Activated T-helper 17 cell treated with anti-CD3 and anti-CD28 coated beads, Interleukin-2, amount 50 U/mL, for 72 hours (primary cell): Measurements from ENCODE around the gene FREM1. TPM values are rescaled to one million over a fixed set of nuclear protein-coding genes. Genes with fewer than 3 reads are reported as not detected.

Experiments
- ATAC-seq: fragments of 150-1000 bp; cut with Tn5 transposase; replicated peaks from 2 replicates; pipeline ENCODE4 v1.10.0; 2021; ENCODE audit warnings: mild to moderate bottlenecking, moderate library complexity
- H3K27ac Mint-ChIP-seq: one replicate; pipeline ENCODE4 v1.8.0; 2022; ENCODE audit warnings: mixed read lengths
- H3K27me3 Mint-ChIP-seq: one replicate; pipeline ENCODE4 v1.8.0; 2022; ENCODE audit warnings: mixed read lengths
- H3K36me3 Mint-ChIP-seq: one replicate; pipeline ENCODE4 v1.8.0; 2022; ENCODE audit warnings: low read depth, mild to moderate bottlenecking, mixed read lengths
- H3K4me1 Mint-ChIP-seq: one replicate; pipeline ENCODE4 v1.8.0; 2022; ENCODE audit warnings: mixed read lengths
- H3K4me3 Mint-ChIP-seq: one replicate; pipeline ENCODE4 v1.8.0; 2022; ENCODE audit warnings: mild to moderate bottlenecking, mixed read lengths
- H3K9me3 Mint-ChIP-seq: one replicate; pipeline ENCODE4 v1.8.0; 2022; ENCODE audit warnings: mixed read lengths
- total RNA-seq, 2 donors: library from RNA; stranded (reverse); gene quantifications; one replicate each; pipeline ENCODE4 v1.2.3, GENCODE V29; 2022

The FREM1 gene
- total RNA-seq: under 1 TPM in 1 of 2 donors, not detected in 1; 0.45 TPM

GRCh38 chr9:14909961-14910805 is at the start of gene FREM1:
Gene FREM1 (minus strand): TSS chr9:14910428. CDS start chr9:14868977, 41,451 bp downstream.
- H3K9me3 Mint-ChIP-seq: no peaks in the 10 kb centered on the region
- no peak for ATAC-seq
- H3K4me3 Mint-ChIP-seq: no peak within 1 kb of the TSS

GRCh38 chr9:14958989-14959388 is 48.8 kb upstream of the FREM1 start:
- H3K27me3 Mint-ChIP-seq: no peaks in the 10 kb centered on the region
- no peak overlapping the region for H3K4me3 Mint-ChIP-seq
- ATAC-seq: peak; percentile 89
- peak overlapping the region; percentile 52 for H3K27ac Mint-ChIP-seq
- peaks cover 4% of the 10 kb centered on the region for H3K9me3 Mint-ChIP-seq
- H3K36me3 Mint-ChIP-seq: no peaks in the 10 kb centered on the region
- peaks cover 17% of the 10 kb centered on the region for H3K4me1 Mint-ChIP-seq

More at GRCh38 chr9:14909961-14910805, at the start of gene FREM1:
- no peaks in the 10 kb centered on the region for H3K4me1 Mint-ChIP-seq
- no peaks in the 10 kb centered on the region for H3K36me3 Mint-ChIP-seq
- H3K27me3 Mint-ChIP-seq: no peaks in the 10 kb centered on the region
- H3K27ac Mint-ChIP-seq: no peak within 1 kb of the TSS

DNA sequence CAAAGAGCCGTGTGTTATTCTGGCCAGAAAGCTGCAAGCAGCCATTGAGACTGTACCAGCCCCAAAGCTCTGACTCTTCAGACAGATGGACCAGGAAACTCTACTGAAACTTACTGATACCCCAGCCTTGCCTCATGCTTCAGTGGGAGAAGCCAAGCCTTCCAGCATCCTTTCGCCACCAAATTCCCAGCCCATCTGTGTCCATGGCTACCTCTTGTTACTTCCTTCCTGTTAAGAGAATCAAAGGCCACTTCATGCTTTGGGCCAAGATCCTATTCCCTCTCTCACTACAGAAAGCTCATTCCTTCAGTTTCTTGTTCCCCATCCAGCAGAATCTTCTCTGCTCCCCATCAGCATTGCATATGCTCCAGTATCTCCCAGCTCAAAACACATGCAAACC is 46.9 kb upstream of the FREM1 start:
- peaks cover 17% of the 10 kb centered on the region for H3K4me1 Mint-ChIP-seq
- no peak overlapping the region for H3K4me3 Mint-ChIP-seq
- H3K36me3 Mint-ChIP-seq: no peaks in the 10 kb centered on the region
- peaks cover 7% of the 10 kb centered on the region for H3K9me3 Mint-ChIP-seq
- no peak for ATAC-seq
- no peaks in the 10 kb centered on the region for H3K27me3 Mint-ChIP-seq
- H3K27ac Mint-ChIP-seq: no peak overlapping the region

DNA sequence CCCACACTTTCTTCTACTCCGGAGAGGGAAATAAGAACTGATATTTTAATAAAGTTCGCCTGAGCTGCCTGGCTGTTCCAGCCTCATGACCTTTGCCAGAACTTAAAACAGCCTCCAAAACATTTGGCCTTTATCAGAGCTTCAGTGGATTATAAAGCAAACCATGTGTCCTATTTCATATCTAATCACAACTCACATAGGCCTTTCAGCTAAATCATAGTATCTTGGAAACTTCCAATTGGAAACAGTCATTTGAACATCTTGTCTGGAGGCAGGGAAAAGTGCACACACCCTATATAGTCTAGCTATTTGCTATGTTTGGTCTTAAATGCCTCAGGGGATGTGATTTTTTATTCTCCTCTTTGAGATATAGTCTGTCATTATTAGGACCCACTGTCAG is 46.0 kb upstream of the FREM1 start:
- no peak for ATAC-seq
- H3K36me3 Mint-ChIP-seq: no peaks in the 10 kb centered on the region
- peaks cover 7% of the 10 kb centered on the region for H3K9me3 Mint-ChIP-seq
- peaks cover 12% of the 10 kb centered on the region for H3K4me1 Mint-ChIP-seq
- no peaks in the 10 kb centered on the region for H3K27me3 Mint-ChIP-seq
- no peak overlapping the region for H3K4me3 Mint-ChIP-seq
- no peak overlapping the region for H3K27ac Mint-ChIP-seq

GRCh38 chr9:14945351-14945750 is 35.1 kb upstream of the FREM1 start:
- H3K36me3 Mint-ChIP-seq: no peaks in the 10 kb centered on the region

DNA sequence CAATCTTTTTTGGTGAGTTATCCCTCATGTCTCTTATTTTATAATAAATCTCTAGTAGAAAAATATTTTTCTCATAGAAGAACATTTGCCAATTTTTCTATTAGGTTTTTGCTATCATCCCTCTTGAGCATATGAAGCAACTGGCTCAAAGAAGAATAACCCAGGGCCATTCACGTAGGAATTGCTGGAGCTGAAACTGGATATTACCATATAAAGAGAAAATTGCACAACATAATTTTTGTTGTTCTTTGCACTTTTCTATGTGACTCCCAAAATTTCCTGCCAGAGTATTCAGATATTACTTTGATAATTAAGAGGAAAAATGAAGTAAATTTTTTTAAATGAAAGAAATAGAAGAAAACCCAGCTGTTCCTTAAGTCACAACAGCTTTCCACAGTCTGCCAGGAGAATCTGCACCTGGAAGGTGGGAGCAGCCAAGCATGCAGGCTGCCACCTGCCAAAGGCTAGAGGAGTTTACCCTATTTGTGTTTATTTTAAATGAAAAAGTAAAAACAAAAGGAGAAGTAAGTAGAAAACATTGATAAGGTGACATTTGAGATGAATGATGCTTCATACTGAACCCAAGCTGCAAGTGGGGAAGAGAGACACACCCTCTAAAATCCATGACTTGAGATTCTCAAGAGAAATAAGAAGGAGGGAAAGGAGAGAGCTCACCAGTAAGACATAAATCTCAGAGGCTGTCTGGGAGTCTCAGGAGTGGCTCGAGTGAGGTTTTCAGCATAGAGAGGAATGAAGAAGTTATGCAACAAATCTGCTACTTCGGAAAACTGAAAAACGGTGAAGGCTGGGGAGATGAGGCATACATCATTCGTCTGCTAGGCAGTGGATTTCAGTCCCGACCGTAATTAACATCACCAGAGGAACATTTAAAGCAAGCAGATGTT is 31.5 kb upstream of the FREM1 start:
- no peaks in the 10 kb centered on the region for H3K4me1 Mint-ChIP-seq
- ATAC-seq: no peak
- no peaks in the 10 kb centered on the region for H3K9me3 Mint-ChIP-seq
- H3K27ac Mint-ChIP-seq: no peak overlapping the region
- no peak overlapping the region for H3K4me3 Mint-ChIP-seq
- no peaks in the 10 kb centered on the region for H3K27me3 Mint-ChIP-seq
- H3K36me3 Mint-ChIP-seq: no peaks in the 10 kb centered on the region

More at GRCh38 chr9:14945351-14945750, 35.1 kb upstream of the FREM1 start:
- ATAC-seq: no peak
- Mint-ChIP-seq H3K4me3 (no peak overlapping the region), H3K4me1 (no peaks in the 10 kb centered on the region), H3K27ac (no peak overlapping the region), H3K9me3 (no peaks in the 10 kb centered on the region), H3K27me3 (no peaks in the 10 kb centered on the region)

DNA sequence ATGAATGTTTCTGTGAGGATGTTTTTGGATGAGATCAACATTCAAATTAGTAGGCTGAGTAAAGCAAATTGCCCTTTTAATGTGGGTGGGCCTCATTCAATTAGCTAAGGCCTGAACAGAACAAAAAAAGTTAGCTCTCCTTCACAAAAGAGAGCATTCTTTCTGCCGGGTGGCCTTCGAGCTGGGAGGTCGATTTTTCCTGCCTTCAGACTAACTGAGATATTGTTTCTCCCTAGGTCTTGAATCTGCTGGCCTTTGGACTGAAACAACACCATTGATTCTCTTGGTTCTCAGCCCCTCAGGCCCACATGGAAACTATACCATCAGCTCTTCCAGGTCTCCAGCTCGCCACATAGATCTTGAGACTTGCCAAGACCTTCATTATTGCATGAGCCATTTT is 29.1 kb upstream of the FREM1 start:
- ATAC-seq: no peak
- Mint-ChIP-seq H3K4me1 (no peaks in the 10 kb centered on the region), H3K27ac (no peak overlapping the region), H3K36me3 (no peaks in the 10 kb centered on the region), H3K4me3 (no peak overlapping the region), H3K9me3 (no peaks in the 10 kb centered on the region), H3K27me3 (no peaks in the 10 kb centered on the region)

- no peaks in the 10 kb centered on the region for H3K36me3 Mint-ChIP-seq
- no peaks in the 10 kb centered on the region for H3K4me1 Mint-ChIP-seq
- H3K27ac Mint-ChIP-seq: no peak overlapping the region
- ATAC-seq: no peak
- no peak overlapping the region for H3K4me3 Mint-ChIP-seq
- H3K9me3 Mint-ChIP-seq: no peaks in the 10 kb centered on the region
- no peaks in the 10 kb centered on the region for H3K27me3 Mint-ChIP-seq
Observed at GRCh38 chr9:14937216-14937615, 27.0 kb upstream of the FREM1 start.

DNA sequence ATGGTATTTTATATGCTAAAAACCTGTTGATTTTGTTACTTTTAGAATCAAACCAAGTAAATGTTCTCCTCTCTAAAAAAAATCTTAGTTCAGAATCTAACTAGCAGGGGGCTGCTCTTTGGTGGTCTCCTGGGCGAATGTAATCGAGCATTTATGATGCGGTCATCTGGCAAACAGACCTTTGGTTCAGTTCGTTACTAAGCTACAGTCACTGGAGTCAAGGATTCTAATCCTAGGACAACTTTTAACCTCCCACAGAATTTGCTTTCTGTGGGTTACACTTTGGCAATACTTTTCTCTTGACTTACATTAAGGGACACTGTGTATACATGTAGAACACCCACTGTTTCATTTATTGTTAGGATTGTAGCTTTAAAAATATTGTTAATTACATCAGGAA is 26.3 kb upstream of the FREM1 start:
- Mint-ChIP-seq H3K27me3 (no peaks in the 10 kb centered on the region), H3K4me3 (no peak overlapping the region), H3K36me3 (no peaks in the 10 kb centered on the region), H3K4me1 (no peaks in the 10 kb centered on the region), H3K9me3 (no peaks in the 10 kb centered on the region), H3K27ac (no peak overlapping the region)
- no peak for ATAC-seq

DNA sequence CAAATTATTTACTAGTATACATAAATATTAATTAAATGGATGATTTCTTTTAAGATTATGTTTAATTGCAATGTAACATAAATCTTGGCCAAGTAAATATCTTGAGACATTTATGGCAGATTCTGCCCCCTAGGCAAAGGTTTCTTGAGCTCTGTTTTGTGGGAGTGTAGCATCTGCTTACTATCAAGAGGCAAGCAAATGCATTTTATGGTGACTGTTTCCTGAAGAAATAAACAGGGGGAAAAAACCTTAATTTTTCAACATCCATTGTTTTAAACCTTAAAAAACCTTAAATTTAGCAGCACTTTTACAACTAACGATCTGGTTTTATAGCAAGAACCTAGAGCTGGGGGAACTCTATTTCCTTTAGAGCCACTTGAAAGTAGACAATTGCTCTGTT is 25.7 kb upstream of the FREM1 start:
- no peak overlapping the region for H3K27ac Mint-ChIP-seq
- H3K27me3 Mint-ChIP-seq: no peaks in the 10 kb centered on the region
- no peaks in the 10 kb centered on the region for H3K36me3 Mint-ChIP-seq
- H3K4me1 Mint-ChIP-seq: no peaks in the 10 kb centered on the region
- H3K4me3 Mint-ChIP-seq: no peak overlapping the region
- no peak for ATAC-seq
- no peaks in the 10 kb centered on the region for H3K9me3 Mint-ChIP-seq

DNA sequence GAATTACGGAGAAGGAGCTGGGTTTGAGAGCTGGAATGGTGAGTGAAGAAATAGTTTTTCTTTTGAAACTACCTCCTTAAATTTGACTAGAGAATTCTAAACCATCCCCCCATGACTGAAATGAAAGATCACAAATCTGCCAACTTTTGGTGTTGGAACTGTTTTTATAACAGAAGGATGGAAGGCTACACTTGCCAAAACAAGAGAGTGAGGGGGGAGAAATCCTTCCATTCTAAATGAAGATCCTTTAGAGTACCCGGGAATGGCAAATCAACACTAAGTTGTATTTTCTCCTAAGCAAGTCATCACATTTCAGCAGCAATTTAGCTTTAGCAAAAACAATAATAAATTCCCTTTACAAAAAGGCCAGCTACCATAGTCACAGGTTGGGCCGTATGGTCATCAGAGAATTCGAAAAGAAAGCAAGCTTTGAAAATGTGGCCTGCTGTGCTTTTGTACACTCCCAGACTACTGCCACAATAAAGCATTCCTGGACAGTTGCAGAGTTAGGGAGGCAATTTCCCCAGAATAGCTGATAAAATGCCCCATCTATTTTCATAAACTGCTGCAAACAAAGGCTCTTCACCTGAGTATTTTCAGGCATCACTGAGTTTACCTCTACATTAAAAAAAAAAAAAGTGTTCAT is 25.0 kb upstream of the FREM1 start:
- Mint-ChIP-seq H3K27ac (no peak overlapping the region), H3K9me3 (no peaks in the 10 kb centered on the region), H3K36me3 (no peaks in the 10 kb centered on the region), H3K4me1 (no peaks in the 10 kb centered on the region), H3K27me3 (no peaks in the 10 kb centered on the region), H3K4me3 (no peak overlapping the region)
- ATAC-seq: no peak

DNA sequence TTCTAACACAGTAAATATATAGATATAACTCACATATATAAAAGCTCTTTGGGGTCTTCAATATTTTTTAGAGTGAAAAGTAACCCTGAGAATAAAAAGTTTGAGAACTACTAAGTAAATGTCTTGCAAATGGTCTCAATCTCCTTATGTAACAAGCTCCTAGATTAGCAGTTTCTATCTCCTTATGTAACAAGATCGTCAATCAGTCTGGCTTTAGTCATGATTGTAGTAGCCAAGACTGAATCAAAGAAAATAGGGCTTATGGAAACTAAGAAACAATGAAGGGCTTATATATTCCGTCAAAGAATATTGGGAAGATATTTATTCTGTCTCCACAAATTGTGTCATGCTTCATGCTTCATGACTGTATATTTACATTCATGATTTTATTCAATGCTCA is 22.4 kb upstream of the FREM1 start:
- Mint-ChIP-seq H3K27ac (no peak overlapping the region), H3K27me3 (no peaks in the 10 kb centered on the region), H3K4me1 (no peaks in the 10 kb centered on the region), H3K36me3 (no peaks in the 10 kb centered on the region), H3K4me3 (no peak overlapping the region), H3K9me3 (no peaks in the 10 kb centered on the region)
- no peak for ATAC-seq

GRCh38 chr9:14932231-14932630 is 22.0 kb upstream of the FREM1 start:
- Mint-ChIP-seq H3K4me3 (no peak overlapping the region), H3K4me1 (no peaks in the 10 kb centered on the region), H3K27me3 (no peaks in the 10 kb centered on the region), H3K27ac (no peak overlapping the region), H3K36me3 (no peaks in the 10 kb centered on the region), H3K9me3 (no peaks in the 10 kb centered on the region)
- no peak for ATAC-seq

- no peak overlapping the region for H3K27ac Mint-ChIP-seq
- H3K27me3 Mint-ChIP-seq: peaks cover 3% of the 10 kb centered on the region
- no peak for ATAC-seq
- no peaks in the 10 kb centered on the region for H3K4me1 Mint-ChIP-seq
- no peaks in the 10 kb centered on the region for H3K9me3 Mint-ChIP-seq
- no peak overlapping the region for H3K4me3 Mint-ChIP-seq
- no peaks in the 10 kb centered on the region for H3K36me3 Mint-ChIP-seq
Observed at GRCh38 chr9:14926941-14927624, 16.9 kb upstream of the FREM1 start.
